ENCODE measurements around the gene MID1. TPM values are rescaled to one million over a fixed set of nuclear protein-coding genes. Genes with fewer than 3 reads are reported as not detected.

Gene MID1
- total RNA-seq, 1 experiment from 2014 or later, result 12.5 TPM

DNA sequence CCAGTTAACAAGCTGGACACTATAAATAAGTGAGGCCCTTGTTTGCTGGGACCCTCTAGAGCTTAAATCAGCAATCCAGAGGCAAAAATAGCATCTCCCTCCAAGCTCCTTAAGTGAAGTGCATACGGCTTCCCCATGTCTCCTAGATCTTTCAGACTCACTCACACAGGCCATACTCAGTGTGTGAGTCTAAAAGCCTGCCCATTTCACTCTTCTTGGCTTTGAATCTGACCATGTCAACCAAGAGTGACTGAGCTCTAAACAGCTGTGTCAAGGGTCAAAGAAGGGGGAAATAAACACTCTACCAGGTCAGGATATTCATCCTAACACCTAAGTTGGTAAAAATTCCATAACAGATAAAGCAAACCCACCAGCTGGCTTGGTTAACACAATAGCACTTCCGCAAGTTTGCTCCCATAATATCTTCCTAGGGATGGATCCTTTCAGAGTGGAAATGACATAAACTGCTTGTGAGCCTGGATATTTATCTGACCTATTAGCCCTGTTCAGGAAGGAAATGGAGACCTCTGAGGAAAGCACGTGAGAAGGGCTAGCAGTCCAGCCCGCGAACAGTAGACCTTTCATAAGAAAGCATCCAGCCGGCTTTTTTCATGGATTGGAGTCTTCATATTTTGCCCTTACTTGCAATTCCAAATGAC is 65.6 kb downstream of the MID1 start:
- DNase-seq (ENCODE audit: low read depth), result no peak
- in situ Hi-C loops (cut with HindIII; ENCODE audit: low pct_unique_long_range_greater_than_20kb, low sequenced_read_pairs), result no loop called here

DNA sequence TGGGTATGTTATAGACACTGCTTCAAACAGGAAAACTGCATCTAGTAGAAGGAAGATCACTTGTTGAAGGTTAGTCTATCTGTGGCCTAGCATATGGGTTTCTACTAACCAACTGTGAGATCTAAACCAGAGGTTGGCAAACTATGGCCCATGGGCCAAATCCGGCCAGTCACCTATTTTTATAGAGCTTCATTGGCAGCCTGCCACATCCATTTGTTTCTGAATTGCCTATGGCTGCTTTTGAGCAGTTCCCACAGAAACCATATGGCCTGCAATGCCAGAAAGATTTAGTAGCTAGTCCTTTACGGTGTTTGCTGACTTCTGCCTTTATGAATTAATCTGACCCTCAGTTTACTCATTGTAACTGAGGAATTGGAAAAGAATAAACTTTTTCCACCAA is 71.1 kb downstream of the MID1 start:
- in situ Hi-C loops (cut with HindIII; ENCODE audit: low pct_unique_long_range_greater_than_20kb, low sequenced_read_pairs), result no loop called here
- no peak for DNase-seq (ENCODE audit: low read depth)

DNA sequence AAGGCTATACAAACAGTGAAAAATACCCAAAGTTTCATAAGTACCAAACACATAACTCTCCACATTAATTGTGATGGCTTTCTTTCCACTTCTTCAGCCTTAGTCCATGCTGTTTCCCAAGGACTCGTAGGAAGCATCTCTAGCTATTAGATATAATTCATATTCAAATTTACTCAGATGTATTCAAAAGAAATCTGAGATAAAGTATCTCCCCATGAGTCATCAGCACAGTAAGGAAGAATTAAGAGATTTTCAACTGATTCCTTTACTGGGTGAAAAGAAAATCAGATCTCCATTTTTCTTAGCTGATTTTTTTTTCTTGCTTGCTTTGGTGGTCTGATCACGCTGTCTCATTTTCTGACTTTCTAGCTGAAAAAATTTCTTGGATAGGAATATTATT is 71.7 kb downstream of the MID1 start:
- in situ Hi-C loops (cut with HindIII; ENCODE audit: low pct_unique_long_range_greater_than_20kb, low sequenced_read_pairs), result no loop called here
- no peak for DNase-seq (ENCODE audit: low read depth)

DNA sequence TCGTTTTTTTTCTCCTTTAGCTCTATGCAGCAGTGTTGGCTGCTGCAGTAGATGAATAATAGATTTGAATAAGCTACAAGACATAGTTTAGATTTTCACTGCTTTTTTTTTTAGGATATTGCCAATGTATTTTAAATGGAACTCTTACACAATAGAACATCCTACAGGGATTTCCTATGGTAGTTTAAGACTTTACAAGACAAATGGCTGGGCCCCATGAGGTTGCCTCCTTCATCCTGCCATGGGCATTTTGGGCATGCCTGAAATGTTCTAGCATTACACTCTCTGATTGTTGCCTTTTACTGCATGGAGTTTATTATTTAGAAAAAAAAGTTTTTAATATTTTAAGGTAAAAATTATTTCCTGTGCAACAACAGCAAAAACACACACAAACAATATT is 74.5 kb downstream of the MID1 start:
- in situ Hi-C loops (cut with HindIII; ENCODE audit: low pct_unique_long_range_greater_than_20kb, low sequenced_read_pairs), result no loop called here
- no peak for DNase-seq (ENCODE audit: low read depth)

DNA sequence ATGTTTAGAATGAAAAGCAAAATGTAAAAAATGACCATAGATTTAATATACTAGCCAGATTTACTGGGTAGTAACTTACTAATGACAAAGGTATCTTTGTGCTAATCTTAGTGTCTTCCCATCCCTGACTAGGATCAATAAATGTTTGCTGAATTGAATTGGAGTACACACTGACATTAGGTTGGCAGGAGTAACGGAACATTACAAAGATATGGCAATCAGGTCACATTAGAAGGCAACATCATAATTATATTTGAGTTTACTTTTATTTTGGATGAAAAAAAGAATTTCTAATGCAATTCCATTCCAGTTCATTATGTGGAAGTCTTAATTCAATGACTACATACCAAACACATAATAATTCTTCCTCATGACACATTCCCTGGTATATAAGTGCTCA is 77.8 kb downstream of the MID1 start:
- DNase-seq (ENCODE audit: low read depth), result no peak
- in situ Hi-C loops (cut with HindIII; ENCODE audit: low pct_unique_long_range_greater_than_20kb, low sequenced_read_pairs), result no loop called here

DNA sequence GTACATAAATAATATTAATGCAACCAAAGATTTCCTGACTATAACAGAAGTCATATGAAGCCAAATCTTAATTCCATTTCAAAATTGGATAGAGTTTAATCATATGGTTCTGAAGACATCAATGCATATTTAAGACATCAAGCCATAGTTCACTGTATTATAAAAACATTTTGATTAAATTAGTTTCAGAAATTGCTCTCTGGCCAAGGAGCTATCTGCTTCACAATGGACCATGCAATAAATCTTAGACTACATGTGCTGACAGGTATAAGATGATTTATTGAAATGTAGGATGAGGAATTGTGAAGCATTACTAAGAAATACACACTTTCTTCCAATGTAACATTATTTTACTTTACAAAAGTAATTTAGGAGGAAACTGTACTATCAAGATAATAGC is 81.6 kb downstream of the MID1 start:
- no peak for DNase-seq (ENCODE audit: low read depth)
- in situ Hi-C loops (cut with HindIII; ENCODE audit: low pct_unique_long_range_greater_than_20kb, low sequenced_read_pairs), result no loop called here

DNA sequence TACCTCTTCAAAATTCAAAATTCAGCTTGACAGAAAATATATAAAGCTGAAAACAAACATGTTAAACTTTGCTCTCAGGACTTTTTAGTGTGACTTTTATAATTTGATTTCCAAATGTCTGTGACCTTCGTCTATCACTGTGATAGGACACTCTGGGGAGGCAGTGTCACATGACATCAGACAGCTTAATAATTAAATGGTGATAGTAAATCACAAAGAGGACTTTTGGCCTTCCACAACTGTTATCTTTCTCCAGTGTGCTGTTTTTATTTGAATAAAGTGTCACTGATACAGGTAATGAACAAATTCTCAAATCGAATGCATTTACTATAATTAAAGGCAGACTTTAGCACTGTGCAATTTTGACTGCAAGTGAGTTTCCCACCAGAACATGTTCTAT is 83.1 kb downstream of the MID1 start:
- DNase-seq (ENCODE audit: low read depth), result no peak
- in situ Hi-C loops (cut with HindIII; ENCODE audit: low pct_unique_long_range_greater_than_20kb, low sequenced_read_pairs), result no loop called here

DNA sequence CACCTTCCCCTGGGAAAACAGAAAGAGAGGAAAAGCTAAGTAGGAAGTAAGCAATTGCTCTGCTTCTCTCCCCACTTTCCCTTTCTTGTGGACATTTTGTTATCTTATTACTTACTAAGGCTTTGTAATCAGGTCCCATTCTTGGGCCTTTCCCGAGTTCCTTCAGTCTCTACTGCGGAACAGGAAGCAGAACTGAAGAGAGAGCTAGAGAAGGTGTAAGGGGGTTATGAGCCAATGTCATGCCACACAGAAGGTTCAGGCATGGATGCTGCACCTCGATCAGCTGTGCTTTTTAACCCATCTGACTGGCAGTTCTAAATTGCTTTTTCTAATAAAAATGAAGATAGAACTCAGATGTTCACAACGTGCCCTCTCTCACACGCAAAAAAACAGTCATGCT is 83.6 kb downstream of the MID1 start:
- DNase-seq (ENCODE audit: low read depth), result no peak
- in situ Hi-C loops (cut with HindIII; ENCODE audit: low pct_unique_long_range_greater_than_20kb, low sequenced_read_pairs), result no loop called here

DNA sequence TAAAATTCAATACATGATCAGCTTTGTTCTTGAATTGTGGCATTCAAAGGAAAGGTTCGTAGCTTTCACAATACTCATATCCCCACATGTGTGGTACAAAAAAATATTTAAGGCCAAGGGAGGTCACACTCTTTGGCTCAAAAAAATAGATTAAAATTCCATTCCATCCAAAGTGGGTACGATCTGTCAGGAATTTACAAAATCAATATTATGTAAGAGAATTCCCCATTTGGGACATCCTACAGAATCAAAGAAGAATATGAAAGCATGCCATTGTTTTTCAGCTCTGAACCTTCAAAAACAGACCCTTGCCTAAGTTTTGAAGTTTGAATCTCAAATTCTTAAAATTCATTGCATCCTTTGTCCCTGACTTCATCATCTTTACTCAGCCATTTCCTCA is 85.8 kb downstream of the MID1 start:
- in situ Hi-C loops (cut with HindIII; ENCODE audit: low pct_unique_long_range_greater_than_20kb, low sequenced_read_pairs), result no loop called here
- DNase-seq (ENCODE audit: low read depth), result no peak

DNA sequence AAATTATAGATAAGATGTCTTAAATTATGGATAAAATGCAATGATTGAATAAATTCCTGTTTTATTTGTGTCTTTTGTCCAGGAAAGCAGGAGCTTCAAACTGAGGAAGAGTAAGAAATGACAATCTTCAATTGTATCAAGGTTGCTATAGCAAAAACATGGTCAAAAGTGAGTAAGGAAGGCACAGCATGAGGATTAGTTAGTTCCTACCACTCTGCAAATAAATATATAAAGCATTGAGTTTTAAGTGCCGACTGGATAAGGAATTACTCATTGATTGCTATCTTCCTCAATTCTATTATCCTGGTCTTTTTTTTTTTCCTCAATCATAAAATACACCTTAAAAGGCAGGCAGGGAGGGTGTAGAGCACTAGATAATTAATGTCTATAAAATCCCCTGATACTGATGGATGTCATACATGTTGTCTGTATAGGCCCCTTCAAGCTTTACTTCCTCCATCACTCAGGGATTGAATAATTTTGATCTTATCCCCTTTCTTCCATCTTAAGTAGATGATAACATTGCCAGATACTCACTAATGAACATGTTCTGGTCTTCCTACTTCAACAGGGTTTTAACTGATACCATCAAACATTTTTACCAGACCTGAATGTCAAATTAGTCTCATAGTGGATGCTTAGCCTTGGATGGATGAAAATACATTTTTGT is 86.6 kb downstream of the MID1 start:
- in situ Hi-C loops (cut with HindIII; ENCODE audit: low pct_unique_long_range_greater_than_20kb, low sequenced_read_pairs), result no loop called here

DNA sequence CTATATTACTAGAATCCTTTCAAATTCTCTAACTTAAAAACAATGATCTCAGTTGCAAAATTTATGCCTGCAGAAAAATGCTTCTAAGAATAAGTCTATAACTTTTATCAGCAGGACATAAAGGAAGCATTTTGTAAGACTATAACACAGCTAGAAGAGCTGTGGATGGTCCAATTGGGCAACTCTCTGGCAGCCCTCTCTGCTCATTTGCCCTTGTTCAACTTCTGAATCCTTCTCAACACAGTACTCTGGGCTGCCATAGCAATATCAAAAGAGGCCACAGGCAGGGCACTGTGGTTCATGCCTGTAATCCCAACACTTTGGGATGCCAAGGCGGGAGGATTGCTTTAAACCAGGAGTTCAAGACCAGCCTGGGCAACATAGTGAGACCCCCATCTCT is 88.5 kb downstream of the MID1 start:
- DNase-seq (ENCODE audit: low read depth), result no peak
- in situ Hi-C loops (cut with HindIII; ENCODE audit: low pct_unique_long_range_greater_than_20kb, low sequenced_read_pairs), result no loop called here

More for the DNA sequence above, 86.6 kb downstream of the MID1 start:
- no peak for DNase-seq (ENCODE audit: low read depth)

DNA sequence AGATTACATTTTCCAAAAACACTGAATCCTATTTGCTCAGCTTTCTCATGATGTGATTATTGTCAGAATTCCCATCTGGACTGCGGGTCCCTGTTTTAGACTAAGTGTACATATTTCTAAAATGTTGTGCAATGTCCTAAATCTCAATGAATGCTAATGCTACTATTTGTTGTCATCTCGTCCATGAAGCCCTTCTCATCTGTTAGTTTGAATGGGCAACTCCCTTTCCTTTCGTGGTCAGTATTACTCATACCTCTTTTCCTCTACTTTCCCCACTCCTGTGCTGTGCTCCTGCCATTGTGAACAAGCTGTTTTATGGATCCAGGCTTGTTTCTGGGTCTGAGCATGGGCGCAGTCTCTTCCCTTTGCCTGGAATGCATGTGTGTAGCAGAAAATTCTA is 91.0 kb downstream of the MID1 start:
- in situ Hi-C loops (cut with HindIII; ENCODE audit: low pct_unique_long_range_greater_than_20kb, low sequenced_read_pairs), result no loop called here
- no peak for DNase-seq (ENCODE audit: low read depth)

DNA sequence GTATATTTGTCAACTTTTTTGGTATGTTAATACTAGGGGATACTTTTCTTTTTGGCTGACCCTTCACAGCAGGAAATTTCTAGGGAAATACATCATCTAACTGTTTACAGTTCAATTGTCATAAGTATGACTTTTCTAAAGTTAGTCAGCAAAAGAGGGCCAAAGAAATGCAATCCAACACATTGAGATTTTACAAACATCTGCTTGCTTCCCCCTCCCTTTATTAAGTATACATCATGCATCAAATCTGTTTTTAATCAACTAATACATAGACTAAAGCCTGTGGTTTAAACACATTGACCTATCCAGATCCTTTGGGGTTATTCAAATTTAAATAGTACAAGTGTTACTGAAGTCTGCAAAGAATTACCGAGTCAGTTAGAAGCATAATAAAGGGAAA is 93.9 kb downstream of the MID1 start:
- in situ Hi-C loops (cut with HindIII; ENCODE audit: low pct_unique_long_range_greater_than_20kb, low sequenced_read_pairs), result no loop called here
- no peak for DNase-seq (ENCODE audit: low read depth)

DNA sequence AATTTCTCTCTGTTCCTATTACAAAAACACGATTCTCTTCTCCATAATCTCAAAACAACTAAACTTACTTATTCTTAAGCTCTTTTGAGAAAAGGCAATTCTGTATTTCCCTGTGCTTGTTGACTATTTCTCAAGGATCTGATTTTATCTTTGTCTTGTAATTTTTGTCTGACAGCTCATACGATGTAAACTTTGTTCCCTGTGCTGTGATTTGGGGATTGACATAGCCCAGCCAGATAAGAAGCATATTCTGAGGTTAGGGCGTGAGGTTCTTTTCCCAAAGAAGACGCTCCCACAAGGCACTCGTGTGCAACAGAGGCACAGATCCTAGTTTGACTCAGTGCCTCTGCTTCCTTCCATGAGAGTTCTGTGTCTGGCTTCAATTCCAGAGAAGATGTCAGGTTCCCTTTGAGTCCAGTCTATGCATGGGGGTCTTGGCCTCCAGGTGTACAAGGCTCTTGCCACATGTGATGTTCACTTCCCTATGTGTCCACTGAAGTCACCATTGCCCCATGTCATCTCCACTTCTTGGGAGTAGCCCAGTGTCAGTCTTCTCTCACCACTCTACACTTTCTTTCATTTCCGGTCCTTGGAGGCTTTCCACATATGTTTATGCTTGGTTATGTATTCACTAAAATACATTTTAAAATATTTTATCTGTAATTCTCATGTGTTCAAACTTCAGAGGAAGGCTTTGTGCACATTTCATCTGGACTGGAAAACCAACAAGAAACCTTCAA is 94.8 kb downstream of the MID1 start:
- in situ Hi-C loops (cut with HindIII; ENCODE audit: low pct_unique_long_range_greater_than_20kb, low sequenced_read_pairs), result no loop called here
- no peak for DNase-seq (ENCODE audit: low read depth)

DNA sequence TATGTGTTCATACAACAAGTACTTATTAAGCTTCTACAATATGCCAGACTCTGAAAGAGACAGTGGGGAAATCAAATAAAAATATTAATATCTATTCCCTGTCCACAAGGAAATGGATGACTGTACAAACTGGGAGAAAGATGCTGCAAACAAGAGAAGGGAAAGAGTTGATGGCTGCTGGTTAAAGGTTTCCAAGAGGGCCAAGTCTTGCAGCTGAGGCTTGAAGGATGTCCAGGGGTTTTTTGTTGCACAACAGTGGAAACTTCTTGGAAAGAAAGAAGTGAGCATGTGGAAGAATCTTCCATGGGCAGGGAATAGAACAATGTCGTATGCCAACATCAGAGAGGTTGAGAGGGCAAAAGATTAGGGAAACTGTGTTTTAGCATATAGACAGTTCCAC is 95.8 kb downstream of the MID1 start:
- in situ Hi-C loops (cut with HindIII; ENCODE audit: low pct_unique_long_range_greater_than_20kb, low sequenced_read_pairs), result no loop called here
- no peak for DNase-seq (ENCODE audit: low read depth)

DNA sequence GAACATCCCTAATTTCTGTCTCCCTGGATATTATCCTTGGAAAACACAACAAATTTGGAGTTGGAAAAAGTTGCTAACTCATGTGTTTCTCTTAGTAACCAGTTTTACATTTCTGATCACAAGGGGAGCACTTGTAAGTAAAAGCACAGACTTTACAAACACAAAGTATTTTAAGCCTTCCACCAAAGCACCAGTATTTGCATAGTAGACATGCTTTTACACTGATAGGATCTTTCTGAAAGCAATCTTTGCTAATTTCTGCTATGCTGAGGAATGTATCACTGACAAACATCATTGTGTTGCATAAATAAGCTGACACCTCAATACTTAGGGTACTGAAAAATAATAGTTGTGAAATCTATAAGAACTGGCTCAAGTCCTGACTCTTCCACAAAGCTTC is 100.6 kb downstream of the MID1 start:
- no peak for DNase-seq (ENCODE audit: low read depth)
- in situ Hi-C loops (cut with HindIII; ENCODE audit: low pct_unique_long_range_greater_than_20kb, low sequenced_read_pairs), result no loop called here

DNA sequence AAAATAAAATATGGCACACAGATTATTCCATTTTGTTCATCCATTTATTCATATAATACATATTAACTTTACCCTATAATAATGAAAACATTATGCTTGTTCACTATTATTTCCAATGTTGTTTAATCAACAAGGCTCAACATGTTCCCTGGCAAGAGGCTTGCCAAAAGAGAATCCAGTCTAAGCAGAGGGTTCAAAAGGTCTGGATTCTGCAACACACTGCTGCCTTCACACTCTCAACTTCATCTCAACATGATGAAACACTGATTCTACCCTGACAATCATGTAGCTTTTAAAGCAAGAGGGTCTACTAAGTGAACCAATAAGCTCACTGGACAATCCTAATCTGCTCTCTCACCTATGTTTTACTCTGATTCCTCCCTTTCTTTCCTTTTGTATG is 101.1 kb downstream of the MID1 start:
- no peak for DNase-seq (ENCODE audit: low read depth)
- in situ Hi-C loops (cut with HindIII; ENCODE audit: low pct_unique_long_range_greater_than_20kb, low sequenced_read_pairs), result no loop called here

DNA sequence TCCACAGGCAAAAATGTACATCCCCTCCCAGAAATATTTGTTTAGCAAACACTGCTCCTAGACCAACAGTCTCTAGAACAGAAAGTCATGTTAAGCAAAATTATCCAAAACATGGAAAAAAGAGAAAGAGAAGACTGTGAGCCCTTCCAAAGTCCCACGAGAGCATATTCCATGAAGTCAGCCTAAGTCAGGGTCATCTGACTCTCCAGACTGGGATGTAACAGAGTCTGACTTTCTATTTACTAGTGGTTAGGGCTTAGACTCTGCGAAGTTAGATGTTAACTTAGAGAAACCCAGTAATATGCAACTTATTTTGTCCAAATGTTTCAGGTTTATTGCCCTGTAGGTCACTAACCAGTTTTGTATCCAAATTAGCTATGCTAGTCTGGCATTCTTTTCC is 102.3 kb downstream of the MID1 start:
- in situ Hi-C loops (cut with HindIII; ENCODE audit: low pct_unique_long_range_greater_than_20kb, low sequenced_read_pairs), result no loop called here
- no peak for DNase-seq (ENCODE audit: low read depth)

DNA sequence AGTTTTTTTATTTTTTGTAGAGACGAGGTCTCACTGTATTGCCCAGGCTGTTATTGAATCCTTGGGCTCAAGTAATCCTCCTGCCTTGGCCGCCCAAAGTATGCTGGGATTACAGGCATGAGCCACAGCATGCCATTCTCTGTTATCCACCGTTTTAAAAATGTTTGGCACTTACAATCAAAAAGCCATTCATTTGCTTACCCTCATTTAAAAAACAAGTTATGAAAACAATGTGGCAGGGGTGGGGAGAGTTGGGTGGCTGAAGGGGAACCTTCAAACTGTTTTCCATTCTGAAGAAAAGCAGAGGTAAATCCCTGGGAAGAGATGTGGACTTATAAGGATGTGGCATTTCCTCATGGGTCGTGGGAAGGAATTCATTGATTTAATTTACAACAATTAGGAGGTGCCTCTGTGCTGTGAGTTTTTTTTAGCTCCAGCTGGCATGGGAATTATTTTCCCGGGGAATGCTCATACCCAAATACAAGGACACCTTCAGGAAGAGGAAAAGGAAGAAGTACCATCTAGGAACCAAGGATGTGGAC is 103.5 kb downstream of the MID1 start:
- DNase-seq (ENCODE audit: low read depth), result no peak
- in situ Hi-C loops (cut with HindIII; ENCODE audit: low pct_unique_long_range_greater_than_20kb, low sequenced_read_pairs), result no loop called here

Measured in Caki2 (cell line).